HG03039 (cell line): ENCODE results near the gene JAML.

ENCODE experiments used
- ATAC-seq: cut with Tn5 transposase; IDR thresholded peaks from one replicate; pipeline ENCODE4 v1.9.1; 2021; ENCODE audit warnings: mild to moderate bottlenecking, moderate library complexity; ENCODE audit not compliant: unreplicated experiment

The JAML gene

GRCh38 chr11:118224511-118225188, at the start of gene JAML:
JAML (minus strand) TSS chr11:118225011; CDS start chr11:118214866, 10,145 bp downstream.
- ATAC-seq = no peak

- ATAC-seq = no peak
These were observed 49.4 kb upstream of the JAML start for GRCh38 chr11:118274186-118274585.

GRCh38 chr11:118272001-118272400, 47.2 kb upstream of the JAML start:
- no peak for ATAC-seq

- ATAC-seq = no peak
These were observed 42.7 kb upstream of the JAML start for GRCh38 chr11:118267486-118267885.

- no peak for ATAC-seq
These were observed 41.1 kb upstream of the JAML start for GRCh38 chr11:118265954-118266353.

GRCh38 chr11:118264569-118265465, 40.0 kb upstream of the JAML start:
- ATAC-seq = no peak

- ATAC-seq = no peak
These were observed 39.1 kb upstream of the JAML start, which contains the start of gene MPZL2 for GRCh38 chr11:118263695-118264568. MPZL2 (minus strand) TSS chr11:118264297; CDS start chr11:118264153, 144 bp downstream.

GRCh38 chr11:118263112-118263511, 38.3 kb upstream of the JAML start:
- no peak for ATAC-seq

- ATAC-seq = no peak
These were observed 35.5 kb upstream of the JAML start for GRCh38 chr11:118260353-118260752.

- ATAC-seq = no peak
These were observed 34.3 kb upstream of the JAML start for GRCh38 chr11:118259138-118259537.

- ATAC-seq = no peak
These were observed 33.6 kb upstream of the JAML start for GRCh38 chr11:118258410-118258809.

GRCh38 chr11:118252688-118253087, 27.9 kb upstream of the JAML start:
- no peak for ATAC-seq

- ATAC-seq = peak; percentile 59
These were observed 27.2 kb upstream of the JAML start, which contains the start of gene MPZL3 for GRCh38 chr11:118251858-118252652. MPZL3 (minus strand) TSS chr11:118252365; CDS start chr11:118252294, 71 bp downstream.

- ATAC-seq = no peak
These were observed 22.2 kb upstream of the JAML start for GRCh38 chr11:118247041-118247440.

GRCh38 chr11:118245936-118246562, 21.2 kb upstream of the JAML start:
- ATAC-seq = no peak

- no peak for ATAC-seq
These were observed 19.4 kb upstream of the JAML start for GRCh38 chr11:118243993-118244762.

- no peak for ATAC-seq
These were observed 18.4 kb upstream of the JAML start for GRCh38 chr11:118243161-118243560.

- no peak for ATAC-seq
These were observed 16.9 kb upstream of the JAML start for GRCh38 chr11:118241764-118242098.
